C4-2B (cell line): ENCODE results near the gene SLC30A10.
"Not testable (repeated sequence)": the region's sequence is repeated elsewhere in the genome, so short reads cannot be mapped to it uniquely, and the experiment has no call there.

Source experiments
- H3K27ac ChIP-seq: fragments of 450-650 bp; 2 replicates; pipeline ENCODE4 v1.5.1; 2017
- CTCF ChIP-seq: fragments of 450-650 bp; conservative IDR thresholded peaks from 2 replicates; pipeline ENCODE4 v1.5.1; 2017; ENCODE audit warnings: mild to moderate bottlenecking
- ZFX ChIP-seq: fragments of 450-650 bp; IDR thresholded peaks from 2 replicates; pipeline ENCODE4 v1.6.1; 2017

The SLC30A10 gene

DNA sequence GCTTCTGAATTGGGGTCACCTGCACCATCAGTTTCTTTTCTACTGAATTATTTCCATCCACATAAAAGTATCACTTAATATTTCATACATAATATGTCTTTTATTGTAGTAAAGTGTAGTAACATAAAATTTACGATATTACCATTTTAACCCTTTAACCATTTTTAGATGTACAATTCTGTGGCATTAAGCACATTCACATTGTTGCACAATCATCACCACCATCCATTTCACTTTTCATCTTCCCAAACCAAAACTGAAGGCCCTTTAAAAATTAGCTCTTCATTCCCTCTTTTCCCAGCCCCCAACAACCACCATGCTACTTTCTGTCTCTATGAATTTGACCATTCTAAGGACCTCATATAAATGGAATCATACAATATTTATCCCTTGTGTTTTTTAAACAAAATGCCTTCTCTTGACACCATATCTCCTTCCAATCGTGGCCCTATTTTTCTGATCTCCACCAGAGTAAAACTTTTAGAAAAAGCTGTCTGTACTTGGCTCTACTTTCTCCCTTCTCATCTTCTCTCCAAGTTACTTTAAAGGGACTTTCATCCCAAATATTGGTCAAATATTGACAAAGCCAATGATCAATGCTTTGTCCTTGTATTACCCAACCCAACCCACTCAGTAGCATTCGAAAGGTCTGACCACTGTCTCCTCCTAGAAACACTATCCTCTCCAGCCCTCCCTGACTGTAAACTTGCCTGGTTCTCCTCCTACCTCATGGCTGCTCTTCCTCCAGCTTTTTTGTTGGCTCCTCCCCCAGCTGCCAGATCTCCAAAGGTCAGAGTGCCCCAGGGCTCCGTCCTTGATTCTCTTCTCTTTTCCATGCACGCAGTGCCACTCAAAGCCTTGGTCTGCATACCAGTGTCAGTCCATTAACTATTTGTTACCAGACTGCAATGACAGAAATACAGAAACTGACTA, 44.7 kb downstream of the SLC30A10 start:
- TF ChIP-seq CTCF (no peak), ZFX (no peak)
- H3K27ac ChIP-seq, result no peak overlapping the region

DNA sequence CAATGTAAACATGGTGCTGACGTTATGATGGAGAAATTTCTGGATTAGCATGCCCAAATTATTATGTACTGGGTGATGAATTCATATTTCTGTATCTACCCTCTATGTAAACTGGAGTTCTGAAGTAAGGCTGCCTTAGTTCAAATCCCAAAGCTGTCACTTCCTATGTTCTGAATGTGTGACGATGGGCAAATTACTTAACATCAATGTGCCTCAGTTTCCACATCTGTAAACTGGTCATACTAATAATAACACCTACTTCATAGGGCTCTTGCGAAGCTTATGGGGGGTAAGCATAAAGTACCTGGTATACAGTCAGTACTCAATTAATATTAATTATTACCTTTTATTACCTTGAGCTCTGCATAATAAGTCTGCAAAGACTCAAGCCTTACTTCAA, 45.6 kb downstream of the SLC30A10 start:
- TF ChIP-seq ZFX, result no peak
- no peak for TF ChIP-seq CTCF
- no peak overlapping the region for H3K27ac ChIP-seq

GRCh38 chr1:219882096-219882495, 46.3 kb downstream of the SLC30A10 start:
- no peak for TF ChIP-seq ZFX
- no peak for TF ChIP-seq CTCF
- no peak overlapping the region for H3K27ac ChIP-seq

- TF ChIP-seq CTCF (no peak), ZFX (no peak)
- H3K27ac ChIP-seq, result no peak overlapping the region
Measured at GRCh38 chr1:219880765-219881457, 47.4 kb downstream of the SLC30A10 start.

DNA sequence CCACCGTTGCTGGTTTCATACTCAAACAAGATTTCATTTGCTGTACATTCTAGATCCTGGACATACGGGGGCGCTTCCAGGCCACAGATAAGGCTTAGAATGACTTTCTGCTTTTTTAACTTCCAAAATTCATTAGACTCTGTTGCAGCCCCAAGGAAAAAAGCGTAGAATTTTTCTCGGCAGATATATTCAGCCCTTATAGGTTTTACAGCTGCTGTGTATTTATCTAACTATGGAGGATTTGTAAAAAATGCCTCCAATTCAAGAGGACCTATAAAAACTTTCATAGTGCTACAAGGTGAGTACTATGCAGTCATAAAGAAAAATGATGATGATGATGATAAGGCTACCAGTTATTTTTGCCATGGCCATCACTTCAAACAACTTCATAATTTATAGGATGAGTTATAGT, 51.6 kb downstream of the SLC30A10 start:
- TF ChIP-seq ZFX, result no peak
- peak; percentile 68 for TF ChIP-seq CTCF
- H3K27ac ChIP-seq, result no peak overlapping the region

GRCh38 chr1:219875860-219876259, 52.5 kb downstream of the SLC30A10 start:
- no peak overlapping the region for H3K27ac ChIP-seq
- no peak for TF ChIP-seq CTCF
- no peak for TF ChIP-seq ZFX

DNA sequence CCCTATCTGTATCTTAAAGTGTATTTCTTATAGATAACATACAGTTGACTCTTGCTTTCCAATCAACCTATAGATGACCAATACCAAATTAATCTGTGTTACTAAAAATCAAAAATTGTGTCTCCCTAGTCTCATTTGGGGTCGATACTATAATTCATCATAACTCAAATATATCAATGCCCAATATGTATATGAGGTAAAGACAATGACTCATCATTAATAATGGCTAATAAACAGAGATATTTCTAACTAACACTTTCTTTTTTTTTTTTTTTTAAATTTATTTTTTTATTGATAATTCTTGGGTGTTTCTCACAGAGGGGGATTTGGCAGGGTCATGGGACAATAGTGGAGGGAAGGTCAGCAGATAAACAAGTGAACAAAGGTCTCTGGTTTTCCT, 55.8 kb downstream of the SLC30A10 start:
- H3K27ac ChIP-seq, result not testable (repeated sequence)
